Measurements from ENCODE around the gene PAPPA2. TPM values are rescaled to one million over a fixed set of nuclear protein-coding genes. Genes with fewer than 3 reads are reported as not detected.

PAPPA2 gene
- total and polyA plus RNA-seq, 9 donors: 0.01 to 0.69 (median 0.32) TPM; not detected in 4

GRCh38 chr1:176648556-176648955, 185.6 kb downstream of the PAPPA2 start:
- no peak for TF ChIP-seq EP300 (IDR thresholded peaks at IDR 0.05)
- no peak for TF ChIP-seq POLR2A (IDR thresholded peaks at IDR 0.05)
- no peak for TF ChIP-seq CTCF (IDR thresholded peaks at IDR 0.05)
- no peaks in the 10 kb centered on the region for H3K9me3 ChIP-seq
- 49 to 78% (median 57%) methylated on average over 1 of the region's 1 CpG for WGBS, 3 donors
- no peak for DNase-seq
- intact Hi-C loops (cut with DNase I): no loop called here
- H3K27me3 ChIP-seq: no peaks in the 10 kb centered on the region
- H3K36me3 ChIP-seq: no peaks in the 10 kb centered on the region
- no peak overlapping the region for H3K4me3 ChIP-seq
- H3K27ac ChIP-seq: no peak overlapping the region
- no peaks in the 10 kb centered on the region for H3K4me1 ChIP-seq (ENCODE audit: insufficient read depth)

- no peaks in the 10 kb centered on the region for H3K36me3 ChIP-seq
These were observed 193.5 kb downstream of the PAPPA2 start for GRCh38 chr1:176656257-176656995.

GRCh38 chr1:176669782-176670181, 206.8 kb downstream of the PAPPA2 start:
- WGBS, 3 donors: 51 to 71% (median 52%) methylated on average over 2 of the region's 2 CpGs
- H3K9me3 ChIP-seq: no peaks in the 10 kb centered on the region
- H3K4me3 ChIP-seq: no peak overlapping the region
- H3K36me3 ChIP-seq: no peaks in the 10 kb centered on the region
- no peak for DNase-seq
- TF ChIP-seq CTCF (IDR thresholded peaks at IDR 0.05) (no peak), EP300 (IDR thresholded peaks at IDR 0.05) (no peak), POLR2A (IDR thresholded peaks at IDR 0.05) (no peak)
- intact Hi-C loops (cut with DNase I): no loop called here
- no peak overlapping the region for H3K27ac ChIP-seq
- no peaks in the 10 kb centered on the region for H3K27me3 ChIP-seq
- H3K4me1 ChIP-seq (ENCODE audit: insufficient read depth): no peaks in the 10 kb centered on the region

More at GRCh38 chr1:176656257-176656995, 193.5 kb downstream of the PAPPA2 start:
- 46 to 55% (median 46%) methylated on average over 3 of the region's 3 CpGs for WGBS, 3 donors
- Histone ChIP-seq H3K9me3 (no peaks in the 10 kb centered on the region), H3K27ac (no peak overlapping the region), H3K27me3 (no peaks in the 10 kb centered on the region), H3K4me1 (ENCODE audit: insufficient read depth) (no peaks in the 10 kb centered on the region), H3K4me3 (no peak overlapping the region)
- TF ChIP-seq CTCF (IDR thresholded peaks at IDR 0.05) (no peak), POLR2A (IDR thresholded peaks at IDR 0.05) (no peak), EP300 (IDR thresholded peaks at IDR 0.05) (no peak)
- no peak for DNase-seq
- intact Hi-C loops (cut with DNase I): no loop called here

DNA sequence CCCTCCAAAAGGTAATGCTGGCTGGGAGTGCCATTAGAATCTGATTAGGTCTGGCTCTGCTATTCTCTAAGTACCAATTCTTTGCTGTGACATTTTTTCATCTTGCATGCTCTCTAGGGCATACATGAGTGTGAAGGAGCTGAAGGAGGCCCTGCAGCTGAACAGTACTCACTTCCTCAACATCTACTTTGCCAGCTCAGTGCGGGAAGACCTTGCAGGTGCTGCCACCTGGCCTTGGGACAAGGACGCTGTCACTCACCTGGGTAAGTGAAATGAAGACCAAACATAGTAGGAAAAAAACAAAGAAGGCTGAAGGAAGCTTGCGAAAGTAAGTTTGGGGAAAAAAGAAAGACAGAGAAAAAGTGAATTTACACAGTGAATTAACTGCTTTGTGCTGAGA, 207.9 kb downstream of the PAPPA2 start:
- DNase-seq: no peak
- Histone ChIP-seq H3K4me3 (no peak overlapping the region), H3K27ac (no peak overlapping the region), H3K9me3 (no peaks in the 10 kb centered on the region), H3K4me1 (ENCODE audit: insufficient read depth) (no peaks in the 10 kb centered on the region), H3K27me3 (no peaks in the 10 kb centered on the region), H3K36me3 (no peaks in the 10 kb centered on the region)
- intact Hi-C loops (cut with DNase I): no loop called here
- 73 to 88% (median 74%) methylated on average over 3 of the region's 3 CpGs for WGBS, 3 donors
- TF ChIP-seq EP300 (IDR thresholded peaks at IDR 0.05) (no peak), CTCF (IDR thresholded peaks at IDR 0.05) (no peak), POLR2A (IDR thresholded peaks at IDR 0.05) (no peak)
